GM19239 (cell line): ENCODE results near the gene EFEMP2.
"Not testable (repeated sequence)": the region's sequence is repeated elsewhere in the genome, so short reads cannot be mapped to it uniquely, and the experiment has no call there.

Experiments used
- DNase-seq: peaks from one replicate; pipeline ENCODE4 v3.0.0; 2011; ENCODE audit warnings: low spot score; ENCODE audit not compliant: insufficient read length
- FAIRE-seq: peaks from 2 replicates; lab custom pipeline; 2011; peaks lifted over from hg19 to GRCh38; lab: Jason Lieb, UNC

EFEMP2 gene

GRCh38 chr11:65903068-65903481 is 30.5 kb upstream of the EFEMP2 start:
- no peak for DNase-seq

GRCh38 chr11:65900899-65901180 is 28.2 kb upstream of the EFEMP2 start:
- DNase-seq, result no peak
- FAIRE-seq, result no peak

More at GRCh38 chr11:65903068-65903481, 30.5 kb upstream of the EFEMP2 start:
- FAIRE-seq, result no peak

GRCh38 chr11:65900125-65900898 is 27.7 kb upstream of the EFEMP2 start, which contains the start of gene FOSL1:
TSS of gene FOSL1 (minus strand) at chr11:65900388. CDS start at chr11:65900339, 49 bp downstream.
- FAIRE-seq (peak; percentile 18), DNase-seq (peak; percentile 76)

- DNase-seq, result no peak
- no peak for FAIRE-seq
These were observed 26.9 kb upstream of the EFEMP2 start for GRCh38 chr11:65899356-65900124.

- DNase-seq, result no peak
- no peak for FAIRE-seq
These were observed 26.2 kb upstream of the EFEMP2 start for GRCh38 chr11:65898656-65899355.

- FAIRE-seq (no peak), DNase-seq (no peak)
These were observed 24.4 kb upstream of the EFEMP2 start for GRCh38 chr11:65897020-65897471.

- no peak for DNase-seq
- FAIRE-seq, result no peak
These were observed 23.7 kb upstream of the EFEMP2 start for GRCh38 chr11:65896034-65896999.

- no peak for FAIRE-seq
- DNase-seq, result no peak
These were observed 22.9 kb upstream of the EFEMP2 start for GRCh38 chr11:65895482-65895981.

GRCh38 chr11:65894034-65894591 is 21.5 kb upstream of the EFEMP2 start:
- FAIRE-seq (no peak), DNase-seq (no peak)

- DNase-seq (no peak), FAIRE-seq (no peak)
These were observed 20.2 kb upstream of the EFEMP2 start for GRCh38 chr11:65892661-65893317.

GRCh38 chr11:65892137-65892540 is 19.5 kb upstream of the EFEMP2 start:
- FAIRE-seq, result peak; percentile 21
- not testable (repeated sequence) for DNase-seq

GRCh38 chr11:65891219-65892136 is 18.9 kb upstream of the EFEMP2 start:
- DNase-seq, result no peak
- FAIRE-seq, result no peak

GRCh38 chr11:65890324-65891218 is 18.0 kb upstream of the EFEMP2 start, which contains the start of gene CCDC85B:
TSS of gene CCDC85B (plus strand) at chr11:65890673. CDS start at chr11:65890784, 111 bp downstream.
- peak; percentile 78 for DNase-seq
- FAIRE-seq, result peak; percentile 86

- peak; percentile 85 for FAIRE-seq
These were observed 15.7 kb upstream of the EFEMP2 start, which contains the start of gene FIBP for GRCh38 chr11:65888163-65888814. TSS of gene FIBP (minus strand) at chr11:65888471. CDS start at chr11:65888418, 53 bp downstream.

GRCh38 chr11:65887723-65888162 is 15.1 kb upstream of the EFEMP2 start:
- no peak for FAIRE-seq
- no peak for DNase-seq

More at GRCh38 chr11:65888163-65888814, 15.7 kb upstream of the EFEMP2 start, which contains the start of gene FIBP:
- DNase-seq, result peak; percentile 95
